Upper lobe of right lung (tissue), 1 donor: ENCODE results near the gene ZNF879. TPM values are rescaled to one million over a fixed set of nuclear protein-coding genes. Genes with fewer than 3 reads are reported as not detected.

Source experiments
- ATAC-seq: fragments of 200-7000 bp; cut with Tn5 transposase; one replicate; pipeline ENCODE4 v1.9.1; 2020; ENCODE audit warnings: mild to moderate bottlenecking, moderate library complexity
- DNase-seq: peaks from one replicate; pipeline ENCODE4 v3.0.0-alpha.2; 2020
- H3K27ac ChIP-seq: fragments of 200-600 bp; one replicate; pipeline ENCODE4 v1.8.0; 2022
- H3K27me3 ChIP-seq: fragments of 200-600 bp; one replicate; pipeline ENCODE4 v1.8.0; 2022; ENCODE audit warnings: mild to moderate bottlenecking
- H3K36me3 ChIP-seq: fragments of 200-600 bp; one replicate; pipeline ENCODE4 v1.8.0; 2022
- H3K4me1 ChIP-seq: fragments of 200-600 bp; one replicate; pipeline ENCODE4 v1.8.0; 2022
- H3K4me3 ChIP-seq: fragments of 200-600 bp; one replicate; pipeline ENCODE4 v1.8.0; 2022; ENCODE audit warnings: mild to moderate bottlenecking
- H3K9me3 ChIP-seq: fragments of 200-600 bp; one replicate; pipeline ENCODE4 v1.8.0; 2022
- CTCF ChIP-seq: fragments of 200-600 bp; IDR thresholded peaks from one replicate; pipeline ENCODE4 v1.8.0; 2022; ENCODE audit warnings: antibody characterized with exemption
- intact Hi-C: fragments of 100-400 bp; cut with DNase I; formaldehyde crosslinking; loops from one replicate; pipeline ENCODE4 v1.11.0; 2022
- total RNA-seq: library from RNA; stranded (reverse); fragmentation: NEBNext Ultra II Directional; extraction: Animal tissue kit (Norgen Biotek cat#: 25700); gene quantifications from one replicate; pipeline ENCODE4 v1.2.1, GENCODE V29; 2021
- donor health status: DM: no; HTN: yes; CAD: no; lungs with severe emphysema.

ZNF879 gene
- total RNA-seq, 1 donor from 2014 or later, result 6.7 TPM

- intact Hi-C loops, result no loop called here
- Histone ChIP-seq H3K9me3 (peaks cover 5% of the 10 kb centered on the region), H3K4me1 (no peaks in the 10 kb centered on the region), H3K27ac (no peak overlapping the region), H3K4me3 (no peak overlapping the region), H3K27me3 (no peaks in the 10 kb centered on the region), H3K36me3 (no peaks in the 10 kb centered on the region)
- no peak for DNase-seq
- TF ChIP-seq CTCF, result no peak
- ATAC-seq, result no peak
These were observed 21.2 kb downstream of the ZNF879 start for GRCh38 chr5:179044765-179045164.

- Histone ChIP-seq H3K27me3 (no peaks in the 10 kb centered on the region), H3K4me1 (no peaks in the 10 kb centered on the region), H3K9me3 (no peaks in the 10 kb centered on the region), H3K36me3 (no peaks in the 10 kb centered on the region), H3K27ac (no peak overlapping the region), H3K4me3 (no peak overlapping the region)
- intact Hi-C loops, result no loop called here
- ATAC-seq (peak; percentile 64), DNase-seq (no peak)
- no peak for TF ChIP-seq CTCF
These were observed 28.2 kb downstream of the ZNF879 start for GRCh38 chr5:179051784-179052183.

DNA sequence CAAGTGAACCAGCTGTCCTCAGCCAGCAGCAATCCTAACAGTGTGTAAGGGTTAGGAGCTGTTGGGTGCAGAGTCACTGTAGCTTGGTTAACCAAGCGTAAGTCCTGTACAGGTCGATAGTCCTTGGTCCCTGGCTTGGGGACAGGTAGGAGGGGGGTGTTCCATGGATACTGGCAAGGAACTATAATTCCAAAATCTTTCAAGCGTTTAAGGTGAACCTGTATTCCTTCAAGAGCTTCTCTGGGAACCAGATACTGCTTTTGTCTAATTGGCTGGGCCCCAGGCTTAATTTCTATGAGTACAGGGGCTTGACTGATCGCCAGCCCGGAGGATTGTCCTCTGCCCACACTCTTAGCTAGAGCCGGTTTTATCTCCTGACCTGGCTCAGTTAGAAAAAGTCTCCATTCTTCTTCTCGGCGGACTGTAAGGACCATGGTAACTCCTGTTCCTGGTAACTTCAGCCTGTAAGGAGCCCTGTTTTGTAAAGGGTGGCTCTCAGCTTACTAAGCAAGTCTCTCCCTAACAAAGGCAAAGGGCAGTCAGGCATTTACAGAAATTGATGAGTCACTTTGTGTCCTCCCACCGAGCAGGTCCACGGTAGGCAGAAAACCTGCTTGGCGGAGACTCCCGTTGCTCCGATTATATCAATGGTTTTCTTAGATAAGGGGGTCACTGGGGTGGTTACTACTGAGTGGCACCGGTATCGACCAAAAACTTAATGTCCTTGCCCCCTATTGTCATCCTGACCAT is 30.6 kb downstream of the ZNF879 start:
- no peaks in the 10 kb centered on the region for H3K4me1 ChIP-seq
- no peaks in the 10 kb centered on the region for H3K9me3 ChIP-seq
- intact Hi-C loops, result no loop called here
- DNase-seq, result no peak
- no peak for ATAC-seq
- H3K4me3 ChIP-seq, result no peak overlapping the region
- TF ChIP-seq CTCF, result no peak
- no peaks in the 10 kb centered on the region for H3K27me3 ChIP-seq
- no peaks in the 10 kb centered on the region for H3K36me3 ChIP-seq
- no peak overlapping the region for H3K27ac ChIP-seq

DNA sequence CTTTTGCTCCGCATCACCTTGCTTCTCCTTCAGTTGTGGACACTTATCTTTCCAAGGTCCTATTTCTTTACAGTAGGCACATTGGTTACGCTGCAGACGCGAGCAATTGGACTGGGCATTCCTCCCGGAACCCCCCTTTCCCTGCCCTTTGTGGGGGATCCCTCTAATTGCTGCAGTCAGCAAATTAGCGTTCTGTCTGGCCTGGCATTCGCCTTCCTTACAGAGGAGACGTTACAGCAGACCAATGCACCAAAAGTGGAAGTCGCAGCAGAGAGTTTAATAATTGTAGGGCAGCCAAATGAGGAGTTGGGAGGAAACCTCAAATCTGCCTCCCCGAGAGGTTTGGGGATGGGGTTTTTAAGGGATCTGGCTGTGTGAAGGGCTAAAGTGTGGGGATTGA is 31.3 kb downstream of the ZNF879 start:
- intact Hi-C loops, result no loop called here
- no peaks in the 10 kb centered on the region for H3K27me3 ChIP-seq
- no peak for TF ChIP-seq CTCF
- ATAC-seq (no peak), DNase-seq (no peak)
- peaks cover 4% of the 10 kb centered on the region for H3K4me1 ChIP-seq
- H3K4me3 ChIP-seq, result no peak overlapping the region
- no peaks in the 10 kb centered on the region for H3K9me3 ChIP-seq
- no peaks in the 10 kb centered on the region for H3K36me3 ChIP-seq
- no peak overlapping the region for H3K27ac ChIP-seq

DNA sequence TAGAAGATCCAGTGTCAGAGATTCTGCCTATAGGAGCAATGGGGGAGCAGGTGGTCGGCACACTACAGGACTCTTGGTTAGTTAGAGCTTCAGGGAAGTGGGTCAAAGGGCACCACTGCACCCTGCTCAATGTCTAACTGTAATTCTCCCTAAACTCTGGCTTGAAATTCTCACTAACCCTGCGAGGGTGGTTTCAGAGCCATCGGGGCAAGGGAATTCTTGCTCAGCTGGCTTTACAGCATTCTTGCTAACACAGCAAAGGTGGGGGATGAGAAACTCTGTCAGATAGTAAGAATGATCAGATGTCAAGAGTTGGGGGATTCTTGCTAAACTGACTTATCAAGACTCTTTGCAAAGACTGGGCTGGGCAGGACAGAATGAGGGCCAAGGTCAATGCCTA is 31.8 kb downstream of the ZNF879 start:
- Histone ChIP-seq H3K4me3 (no peak overlapping the region), H3K27me3 (no peaks in the 10 kb centered on the region), H3K36me3 (no peaks in the 10 kb centered on the region), H3K27ac (no peak overlapping the region), H3K9me3 (no peaks in the 10 kb centered on the region), H3K4me1 (peaks cover 4% of the 10 kb centered on the region)
- ATAC-seq (no peak), DNase-seq (no peak)
- TF ChIP-seq CTCF, result no peak
- intact Hi-C loops, result no loop called here

DNA sequence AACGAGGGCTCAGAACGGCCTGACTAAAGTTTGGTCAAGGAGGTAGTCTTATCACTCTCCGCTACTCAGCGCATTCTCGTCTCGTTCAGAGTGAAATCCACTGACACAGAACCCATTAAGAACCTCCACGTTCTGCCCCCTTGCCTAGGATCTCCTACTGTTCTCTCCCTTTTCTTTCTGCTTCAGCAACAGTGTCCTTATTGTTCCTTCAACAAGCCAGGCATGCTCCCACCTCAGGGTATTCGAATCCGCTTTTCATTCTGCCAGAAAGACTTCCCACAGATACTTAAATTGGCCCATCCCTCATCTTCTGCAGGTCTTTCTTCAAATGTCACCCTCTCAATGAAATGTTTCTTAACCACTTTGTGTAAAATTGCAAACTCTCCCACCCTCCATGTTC is 32.2 kb downstream of the ZNF879 start:
- Histone ChIP-seq H3K9me3 (no peaks in the 10 kb centered on the region), H3K27ac (no peak overlapping the region), H3K4me1 (peaks cover 5% of the 10 kb centered on the region), H3K27me3 (no peaks in the 10 kb centered on the region), H3K36me3 (no peaks in the 10 kb centered on the region), H3K4me3 (no peak overlapping the region)
- intact Hi-C loops, result no loop called here
- no peak for ATAC-seq
- DNase-seq, result no peak
- TF ChIP-seq CTCF, result no peak
